Globus pallidus (tissue), 1 donor: ENCODE results near the gene THAP2.

ENCODE experiments used
- DNase-seq: peaks from one replicate; pipeline ENCODE4 v3.0.0-alpha.2; 2015; ENCODE audit warnings: low spot score

THAP2 gene

GRCh38 chr12:71663561-71664410 lies at the start of gene THAP2, which contains the start of gene ZFC3H1:
THAP2 (plus strand) TSS chr12:71664301; CDS start chr12:71664510, 209 bp downstream.
ZFC3H1 (minus strand) TSS chr12:71663848; CDS start chr12:71663610, 238 bp downstream.
- peak; percentile 100 for DNase-seq

- no peak for DNase-seq
Observed at GRCh38 chr12:71621938-71622337, 42.2 kb upstream of the THAP2 start.

GRCh38 chr12:71625476-71625875 lies 38.6 kb upstream of the THAP2 start:
- no peak for DNase-seq

- no peak for DNase-seq
Observed at GRCh38 chr12:71626098-71626497, 38.0 kb upstream of the THAP2 start.

- no peak for DNase-seq
Observed at GRCh38 chr12:71626768-71627167, 37.3 kb upstream of the THAP2 start.

GRCh38 chr12:71627438-71628002 lies 36.6 kb upstream of the THAP2 start:
- no peak for DNase-seq

GRCh38 chr12:71636704-71637115 lies 27.4 kb upstream of the THAP2 start:
- peak; percentile 73 for DNase-seq

GRCh38 chr12:71638499-71638898 lies 25.6 kb upstream of the THAP2 start:
- DNase-seq, result no peak

GRCh38 chr12:71639341-71639760 lies 24.8 kb upstream of the THAP2 start:
- DNase-seq, result peak; percentile 51

GRCh38 chr12:71640316-71640715 lies 23.8 kb upstream of the THAP2 start:
- DNase-seq, result no peak

GRCh38 chr12:71641390-71641789 lies 22.7 kb upstream of the THAP2 start:
- no peak for DNase-seq

- DNase-seq, result no peak
Observed at GRCh38 chr12:71642264-71642663, 21.8 kb upstream of the THAP2 start.

GRCh38 chr12:71645268-71645667 lies 18.8 kb upstream of the THAP2 start:
- DNase-seq, result no peak

GRCh38 chr12:71646512-71646911 lies 17.6 kb upstream of the THAP2 start:
- no peak for DNase-seq

- DNase-seq, result no peak
Observed at GRCh38 chr12:71648537-71648936, 15.6 kb upstream of the THAP2 start.

- DNase-seq, result no peak
Observed at GRCh38 chr12:71649401-71649800, 14.7 kb upstream of the THAP2 start.

- no peak for DNase-seq
Observed at GRCh38 chr12:71652656-71653055, 11.4 kb upstream of the THAP2 start.

- DNase-seq, result no peak
Observed at GRCh38 chr12:71653137-71653536, 11.0 kb upstream of the THAP2 start.

GRCh38 chr12:71654200-71654599 lies 9.9 kb upstream of the THAP2 start:
- DNase-seq, result no peak

GRCh38 chr12:71655495-71655894 lies 8.6 kb upstream of the THAP2 start:
- no peak for DNase-seq

- DNase-seq, result no peak
Observed at GRCh38 chr12:71655907-71656306, 8.2 kb upstream of the THAP2 start.

- DNase-seq, result no peak
Observed at GRCh38 chr12:71656740-71657139, 7.4 kb upstream of the THAP2 start.

GRCh38 chr12:71661977-71662530 lies 2.0 kb upstream of the THAP2 start:
- DNase-seq, result no peak
